ENCODE data around the gene SYT12.

SYT12 gene

DNA sequence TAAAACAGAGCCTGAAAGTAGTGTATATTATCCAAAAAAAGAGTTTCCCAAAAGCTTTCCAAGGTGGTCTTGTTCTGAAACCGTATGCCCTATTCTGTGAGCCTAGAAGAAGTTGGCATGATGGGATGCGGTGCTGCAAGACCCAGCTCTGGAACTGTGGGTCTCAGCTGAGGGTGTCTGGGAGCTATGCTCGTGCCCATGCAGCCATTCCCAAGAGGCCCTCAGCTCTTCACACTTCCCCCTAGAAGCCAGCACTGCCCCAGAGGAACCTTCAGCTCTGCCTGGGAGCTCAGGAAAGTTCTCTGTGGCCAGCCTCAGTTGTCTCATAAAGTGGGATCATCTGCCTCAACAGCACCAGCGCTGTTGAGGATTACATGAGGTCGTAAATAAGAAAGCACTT, 6.4 kb upstream of the SYT12 start:
- ChIA-PET CTCF (interaction anchor here (0.7 to 2.1 kb wide), 5 partner anchors 9 to 794 kb away, joined by 3 to 7 read pairs (median 3); no protein-coding TSS in a partner anchor), POLR2A (no interaction called here)
- DNase-seq (ENCODE audit: extremely low spot score), result no peak
- TF ChIP-seq, protein P1, sequence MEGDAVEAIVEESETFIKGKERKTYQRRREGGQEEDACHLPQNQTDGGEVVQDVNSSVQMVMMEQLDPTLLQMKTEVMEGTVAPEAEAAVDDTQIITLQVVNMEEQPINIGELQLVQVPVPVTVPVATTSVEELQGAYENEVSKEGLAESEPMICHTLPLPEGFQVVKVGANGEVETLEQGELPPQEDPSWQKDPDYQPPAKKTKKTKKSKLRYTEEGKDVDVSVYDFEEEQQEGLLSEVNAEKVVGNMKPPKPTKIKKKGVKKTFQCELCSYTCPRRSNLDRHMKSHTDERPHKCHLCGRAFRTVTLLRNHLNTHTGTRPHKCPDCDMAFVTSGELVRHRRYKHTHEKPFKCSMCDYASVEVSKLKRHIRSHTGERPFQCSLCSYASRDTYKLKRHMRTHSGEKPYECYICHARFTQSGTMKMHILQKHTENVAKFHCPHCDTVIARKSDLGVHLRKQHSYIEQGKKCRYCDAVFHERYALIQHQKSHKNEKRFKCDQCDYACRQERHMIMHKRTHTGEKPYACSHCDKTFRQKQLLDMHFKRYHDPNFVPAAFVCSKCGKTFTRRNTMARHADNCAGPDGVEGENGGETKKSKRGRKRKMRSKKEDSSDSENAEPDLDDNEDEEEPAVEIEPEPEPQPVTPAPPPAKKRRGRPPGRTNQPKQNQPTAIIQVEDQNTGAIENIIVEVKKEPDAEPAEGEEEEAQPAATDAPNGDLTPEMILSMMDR (IDR thresholded peaks at IDR 0.05; ENCODE audit: control extremely low read depth, extremely low read depth, low read depth, missing control alignments), result no peak

DNA sequence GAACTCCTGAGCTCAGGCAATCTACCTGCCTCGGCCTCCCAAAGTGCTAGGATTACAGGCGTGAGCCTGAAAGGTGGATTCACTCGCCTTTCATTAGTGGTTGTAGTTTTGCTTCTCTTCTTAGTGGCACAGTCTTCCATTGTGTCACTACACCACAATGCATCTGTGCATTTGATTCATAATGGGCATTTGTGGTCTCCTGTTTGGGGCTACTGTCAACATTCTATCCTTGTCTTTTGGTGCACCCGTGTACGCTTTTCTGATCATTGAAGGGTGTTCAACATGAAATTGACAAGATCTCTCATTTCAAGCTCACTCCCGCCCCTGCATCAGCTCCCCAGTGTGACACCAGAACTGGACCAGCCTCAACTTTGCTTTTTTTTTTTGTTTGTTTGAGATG, 2.0 kb upstream of the SYT12 start:
- POLR2A ChIA-PET, result no interaction called here
- CTCF ChIA-PET, result interaction anchor here (1.1 to 2.8 kb wide), 3 partner anchors 20 to 33 kb away, joined by 3 to 6 read pairs (median 6); no protein-coding TSS in a partner anchor
- TF ChIP-seq, protein P1 (IDR thresholded peaks at IDR 0.05; ENCODE audit: control extremely low read depth, extremely low read depth, low read depth, missing control alignments), result no peak
- no peak for DNase-seq (ENCODE audit: extremely low spot score)

DNA sequence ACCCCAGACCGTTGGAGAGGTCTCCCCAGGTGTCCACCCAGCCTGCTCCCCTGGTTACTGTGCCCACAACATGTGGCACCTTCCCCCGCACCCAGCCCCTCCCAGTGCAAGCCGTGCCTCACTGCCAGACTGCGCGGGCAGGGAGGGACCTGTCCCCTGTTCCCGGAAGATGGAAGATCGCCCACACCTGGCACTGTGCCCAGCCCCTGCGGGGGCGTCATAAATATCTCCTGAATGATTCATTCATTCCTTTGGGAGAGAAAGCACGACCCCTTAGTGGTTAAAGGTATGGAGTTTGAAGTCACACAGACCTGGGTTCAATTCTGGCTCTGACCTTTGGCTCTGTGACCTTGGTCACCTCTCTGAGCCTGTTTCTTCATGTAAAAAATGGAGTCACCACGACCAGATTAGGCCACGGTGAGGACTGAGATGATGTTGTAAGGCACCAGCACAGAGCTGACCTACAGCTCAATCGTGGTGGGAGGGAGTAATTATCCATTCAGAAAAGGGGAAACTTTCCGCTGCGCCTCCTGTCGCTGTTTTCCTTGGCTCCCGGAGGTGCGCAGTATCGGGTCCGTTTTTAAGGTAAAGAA, 497 bp upstream of the SYT12 start:
- TF ChIP-seq, protein P1 (IDR thresholded peaks at IDR 0.05; ENCODE audit: control extremely low read depth, extremely low read depth, low read depth, missing control alignments), result no peak
- ChIA-PET POLR2A (no interaction called here), CTCF (interaction anchor here (0.9 to 2.8 kb wide), 4 partner anchors 16 to 31 kb away, joined by 3 to 6 read pairs (median 6); no protein-coding TSS in a partner anchor)
- DNase-seq (ENCODE audit: extremely low spot score), result no peak

DNA sequence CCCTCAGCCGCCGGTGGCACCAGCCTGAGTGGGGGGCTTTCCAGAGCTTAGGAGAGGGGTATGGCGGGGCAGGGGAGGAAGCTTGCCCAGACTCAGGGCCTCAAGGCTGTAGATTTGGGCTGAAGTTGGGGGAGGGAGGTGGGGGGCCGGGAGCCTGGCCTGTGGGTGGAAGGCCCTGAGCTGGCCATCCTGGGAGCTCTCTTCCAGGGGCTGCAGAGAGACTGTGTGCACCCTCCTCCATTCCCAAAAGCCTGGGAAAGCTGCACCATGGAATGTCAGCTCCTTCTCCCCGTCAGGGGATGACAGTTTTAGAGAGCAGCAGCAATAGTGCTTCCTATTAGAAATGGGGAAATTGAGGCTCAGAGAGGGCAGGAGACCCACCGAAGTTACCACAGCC, 1.0 kb downstream of the SYT12 start:
- DNase-seq (ENCODE audit: extremely low spot score), result no peak
- ChIA-PET CTCF (interaction anchor here (1.3 kb wide), 1 partner anchor 52 kb away, joined by 3 read pairs; no protein-coding TSS in a partner anchor), POLR2A (no interaction called here)

DNA sequence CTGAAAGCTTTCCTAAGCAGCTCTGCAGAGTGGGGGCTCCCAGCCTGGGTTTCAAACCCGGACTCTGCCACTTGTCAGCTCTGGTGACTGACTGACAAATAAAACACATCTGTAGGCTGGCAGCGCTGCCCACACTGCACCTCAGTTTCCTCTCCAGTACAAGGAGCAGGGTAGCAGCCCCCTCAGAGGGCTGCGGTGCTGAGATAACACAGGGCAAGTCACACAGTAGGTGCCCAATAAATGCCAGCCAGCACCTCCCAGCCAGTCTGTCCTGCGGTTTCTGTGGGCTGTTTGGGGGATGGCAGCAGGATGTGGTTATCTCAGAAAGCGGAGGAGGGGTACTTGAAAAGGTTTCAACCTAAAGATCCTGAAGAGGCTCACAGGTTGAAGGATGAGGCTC, 1.5 kb downstream of the SYT12 start:
- DNase-seq (ENCODE audit: extremely low spot score), result no peak
- POLR2A ChIA-PET, result no interaction called here
- TF ChIP-seq, protein P1 (IDR thresholded peaks at IDR 0.05; ENCODE audit: control extremely low read depth, extremely low read depth, low read depth, missing control alignments), result no peak
- CTCF ChIA-PET, result interaction anchor here (1.3 kb wide), 1 partner anchor 53 kb away, joined by 3 read pairs; no protein-coding TSS in a partner anchor

More for the DNA sequence above, 1.0 kb downstream of the SYT12 start:
- TF ChIP-seq, protein P1 (IDR thresholded peaks at IDR 0.05; ENCODE audit: control extremely low read depth, extremely low read depth, low read depth, missing control alignments), result no peak

DNA sequence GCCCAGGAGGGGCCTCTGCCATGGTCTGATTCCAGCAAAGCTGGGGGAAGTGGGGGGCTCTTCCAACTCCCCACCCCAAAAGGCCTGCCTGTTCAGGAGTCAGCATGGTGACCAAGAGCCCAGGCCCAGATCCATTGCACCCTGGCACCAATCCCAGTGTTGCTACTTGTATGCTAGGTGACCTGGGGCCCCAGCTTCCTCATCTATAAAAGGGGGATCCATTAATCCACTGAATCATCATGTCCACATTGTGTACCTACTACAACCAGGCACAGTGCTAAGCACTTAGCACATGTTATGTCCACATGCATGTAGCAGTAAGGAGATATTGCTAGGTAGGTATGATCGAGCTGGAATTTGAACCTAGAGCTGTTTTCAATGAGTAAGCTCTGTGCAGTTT, 2.0 kb downstream of the SYT12 start:
- POLR2A ChIA-PET, result no interaction called here
- no peak for DNase-seq (ENCODE audit: extremely low spot score)
- CTCF ChIA-PET, result interaction anchor here (0.7 to 3.5 kb wide), 4 partner anchors 8 to 46 kb away, joined by 3 to 25 read pairs (median 3); no protein-coding TSS in a partner anchor
- TF ChIP-seq, protein P1 (IDR thresholded peaks at IDR 0.05; ENCODE audit: control extremely low read depth, extremely low read depth, low read depth, missing control alignments), result no peak

Data from GM10248 (cell line).